ENCODE measurements around the gene DNAJC25.

- TF ChIP-seq CTCF (IDR thresholded peaks at IDR 0.05) (no peak), POLR2AphosphoS5 (IDR thresholded peaks at IDR 0.05) (no peak)
Observed at GRCh38 chr9:111599955-111600343, 31.2 kb upstream of the DNAJC25 start.
